ENCODE measurements around the gene ZBTB7A. TPM values are rescaled to one million over a fixed set of nuclear protein-coding genes. Genes with fewer than 3 reads are reported as not detected.

ZBTB7A gene
- total RNA-seq, 1 donor from 2014 or later: 30.0 TPM

DNA sequence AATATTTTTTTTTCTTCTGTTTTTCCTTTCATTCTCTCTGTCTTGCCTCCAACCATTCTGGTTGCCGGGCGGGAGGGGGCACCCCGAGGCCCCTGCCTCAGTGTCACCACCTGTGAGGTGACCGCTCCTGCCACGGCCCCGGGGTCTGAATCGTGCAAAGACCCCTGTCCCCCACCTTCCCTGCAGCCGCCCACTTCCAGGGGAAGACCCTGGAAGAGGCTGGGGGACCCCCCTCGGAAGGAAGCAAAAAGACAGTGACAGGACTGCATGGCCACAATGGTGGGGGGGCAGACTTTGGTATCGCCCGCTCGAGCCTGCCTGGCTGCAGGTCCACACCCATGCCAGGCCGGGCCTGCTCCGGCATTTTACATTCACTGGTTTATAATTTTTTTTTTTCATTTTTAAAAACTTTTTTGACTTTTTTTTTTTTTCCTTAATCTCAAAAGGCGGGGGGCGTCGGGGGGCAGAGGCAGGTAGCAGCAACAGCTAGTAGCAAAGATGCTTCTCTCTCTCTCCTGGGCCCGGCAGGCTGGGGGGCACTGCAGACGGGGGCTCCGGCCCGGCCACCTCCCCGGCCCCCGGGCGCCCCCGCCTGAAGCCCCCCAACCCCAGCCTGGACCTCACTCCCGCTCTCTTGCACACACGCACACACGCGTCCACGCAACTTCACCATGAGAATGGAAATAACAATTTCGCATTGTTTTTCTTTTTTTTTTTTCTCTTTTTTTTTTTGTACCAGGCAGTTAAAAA, 22.6 kb downstream of the ZBTB7A start:
- no peak overlapping the region for H3K4me3 Mint-ChIP-seq (ENCODE audit: unreplicated experiment)

DNA sequence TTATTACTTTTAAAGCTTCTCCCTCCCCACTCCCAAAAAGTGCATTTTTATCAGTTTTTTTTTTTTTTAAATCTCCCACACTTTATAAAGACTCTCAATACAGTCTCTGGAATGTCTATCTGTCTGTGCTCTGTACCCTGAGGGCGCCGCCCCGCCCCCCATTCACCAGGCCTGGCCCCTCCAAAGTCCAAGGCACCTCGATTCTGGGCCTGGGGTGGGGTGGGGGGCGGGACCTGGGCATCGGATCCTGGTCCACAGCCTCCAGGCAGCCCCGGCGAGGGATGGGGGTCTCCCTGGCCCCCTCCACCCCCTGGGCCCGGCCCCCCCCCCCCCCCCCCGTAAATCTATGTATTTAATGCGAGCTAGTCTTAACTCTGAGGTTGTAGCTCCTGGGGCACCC, 23.3 kb downstream of the ZBTB7A start:
- H3K36me3 Mint-ChIP-seq (ENCODE audit: unreplicated experiment): peaks cover 7% of the 10 kb centered on the region
- H3K4me1 Mint-ChIP-seq (ENCODE audit: unreplicated experiment): peaks cover 2% of the 10 kb centered on the region
- H3K9me3 Mint-ChIP-seq (ENCODE audit: unreplicated experiment): no peaks in the 10 kb centered on the region
- H3K27ac Mint-ChIP-seq (ENCODE audit: unreplicated experiment): no peak overlapping the region
- TF ChIP-seq, protein P1, sequence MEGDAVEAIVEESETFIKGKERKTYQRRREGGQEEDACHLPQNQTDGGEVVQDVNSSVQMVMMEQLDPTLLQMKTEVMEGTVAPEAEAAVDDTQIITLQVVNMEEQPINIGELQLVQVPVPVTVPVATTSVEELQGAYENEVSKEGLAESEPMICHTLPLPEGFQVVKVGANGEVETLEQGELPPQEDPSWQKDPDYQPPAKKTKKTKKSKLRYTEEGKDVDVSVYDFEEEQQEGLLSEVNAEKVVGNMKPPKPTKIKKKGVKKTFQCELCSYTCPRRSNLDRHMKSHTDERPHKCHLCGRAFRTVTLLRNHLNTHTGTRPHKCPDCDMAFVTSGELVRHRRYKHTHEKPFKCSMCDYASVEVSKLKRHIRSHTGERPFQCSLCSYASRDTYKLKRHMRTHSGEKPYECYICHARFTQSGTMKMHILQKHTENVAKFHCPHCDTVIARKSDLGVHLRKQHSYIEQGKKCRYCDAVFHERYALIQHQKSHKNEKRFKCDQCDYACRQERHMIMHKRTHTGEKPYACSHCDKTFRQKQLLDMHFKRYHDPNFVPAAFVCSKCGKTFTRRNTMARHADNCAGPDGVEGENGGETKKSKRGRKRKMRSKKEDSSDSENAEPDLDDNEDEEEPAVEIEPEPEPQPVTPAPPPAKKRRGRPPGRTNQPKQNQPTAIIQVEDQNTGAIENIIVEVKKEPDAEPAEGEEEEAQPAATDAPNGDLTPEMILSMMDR (IDR thresholded peaks at IDR 0.05): no peak
- no peaks in the 10 kb centered on the region for H3K27me3 Mint-ChIP-seq (ENCODE audit: unreplicated experiment)
- no peak overlapping the region for H3K4me3 Mint-ChIP-seq (ENCODE audit: unreplicated experiment)
- no peak for DNase-seq (ENCODE audit: extremely low spot score, unreplicated experiment)

More for the DNA sequence above, 22.6 kb downstream of the ZBTB7A start:
- H3K4me1 Mint-ChIP-seq (ENCODE audit: unreplicated experiment): peaks cover 2% of the 10 kb centered on the region
- H3K36me3 Mint-ChIP-seq (ENCODE audit: unreplicated experiment): peaks cover 7% of the 10 kb centered on the region
- no peaks in the 10 kb centered on the region for H3K9me3 Mint-ChIP-seq (ENCODE audit: unreplicated experiment)
- TF ChIP-seq, protein P1 (IDR thresholded peaks at IDR 0.05): no peak
- DNase-seq (ENCODE audit: extremely low spot score, unreplicated experiment): no peak
- no peaks in the 10 kb centered on the region for H3K27me3 Mint-ChIP-seq (ENCODE audit: unreplicated experiment)
- H3K27ac Mint-ChIP-seq (ENCODE audit: unreplicated experiment): no peak overlapping the region

DNA sequence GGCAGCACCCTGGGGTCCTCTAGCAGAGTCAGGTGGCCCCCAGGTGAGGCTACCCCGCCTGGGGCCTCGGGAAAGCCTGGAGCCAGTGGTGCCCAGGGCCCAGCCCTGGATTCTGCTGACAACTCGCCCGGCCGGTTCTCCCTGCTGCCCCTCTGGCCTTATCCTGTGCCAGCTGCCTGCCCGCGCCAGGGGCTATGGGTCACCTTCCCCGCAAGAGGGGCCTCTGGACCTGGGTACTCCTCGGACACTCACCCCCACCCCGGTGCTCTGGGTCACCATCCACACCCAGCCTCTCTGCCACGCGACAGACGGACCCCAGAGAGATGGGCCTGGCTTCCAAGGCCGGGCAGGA, 24.0 kb downstream of the ZBTB7A start:
- H3K9me3 Mint-ChIP-seq (ENCODE audit: unreplicated experiment): no peaks in the 10 kb centered on the region
- H3K27ac Mint-ChIP-seq (ENCODE audit: unreplicated experiment): no peak overlapping the region
- peaks cover 2% of the 10 kb centered on the region for H3K4me1 Mint-ChIP-seq (ENCODE audit: unreplicated experiment)
- no peak overlapping the region for H3K4me3 Mint-ChIP-seq (ENCODE audit: unreplicated experiment)
- DNase-seq (ENCODE audit: extremely low spot score, unreplicated experiment): no peak
- H3K27me3 Mint-ChIP-seq (ENCODE audit: unreplicated experiment): no peaks in the 10 kb centered on the region
- TF ChIP-seq, protein P1 (IDR thresholded peaks at IDR 0.05): no peak
- peaks cover 8% of the 10 kb centered on the region for H3K36me3 Mint-ChIP-seq (ENCODE audit: unreplicated experiment)

DNA sequence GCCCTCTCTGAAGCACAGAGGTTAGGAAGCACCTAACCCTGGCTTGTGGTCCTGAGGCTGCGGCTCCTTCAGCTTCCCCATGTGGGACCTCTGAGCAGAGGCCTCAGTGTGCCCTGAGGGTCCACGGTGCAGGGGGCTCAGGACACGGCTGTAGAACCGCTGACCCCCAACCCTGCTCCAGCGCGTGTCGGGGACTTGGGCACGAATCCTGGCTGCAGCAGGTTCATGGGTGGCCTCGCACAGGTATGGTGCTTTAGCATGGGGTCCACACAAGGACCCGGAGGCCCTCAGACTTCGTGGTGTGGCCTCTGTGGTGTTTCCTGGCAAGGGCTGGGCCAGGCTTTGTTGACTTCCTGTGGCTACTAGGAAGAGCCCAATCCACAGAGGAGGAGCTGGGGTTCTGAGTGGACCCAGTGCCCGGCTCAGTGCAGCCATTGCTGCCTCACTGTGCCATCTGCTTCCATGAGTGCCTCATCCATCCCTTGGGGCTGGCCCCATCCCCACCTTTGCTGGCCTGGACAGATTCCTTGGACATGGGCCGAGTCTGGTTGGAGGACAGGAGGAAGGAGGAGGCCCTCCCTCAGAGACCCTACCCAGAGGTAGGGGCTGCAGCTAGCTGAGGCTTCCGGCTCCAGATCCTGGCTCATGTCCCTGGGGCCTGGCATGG, 24.5 kb downstream of the ZBTB7A start:
- no peak overlapping the region for H3K4me3 Mint-ChIP-seq (ENCODE audit: unreplicated experiment)
- DNase-seq (ENCODE audit: extremely low spot score, unreplicated experiment): no peak
- peaks cover 8% of the 10 kb centered on the region for H3K36me3 Mint-ChIP-seq (ENCODE audit: unreplicated experiment)
- TF ChIP-seq, protein P1 (IDR thresholded peaks at IDR 0.05): no peak
- no peak overlapping the region for H3K27ac Mint-ChIP-seq (ENCODE audit: unreplicated experiment)
- H3K9me3 Mint-ChIP-seq (ENCODE audit: unreplicated experiment): no peaks in the 10 kb centered on the region
- peaks cover 2% of the 10 kb centered on the region for H3K4me1 Mint-ChIP-seq (ENCODE audit: unreplicated experiment)
- no peaks in the 10 kb centered on the region for H3K27me3 Mint-ChIP-seq (ENCODE audit: unreplicated experiment)

DNA sequence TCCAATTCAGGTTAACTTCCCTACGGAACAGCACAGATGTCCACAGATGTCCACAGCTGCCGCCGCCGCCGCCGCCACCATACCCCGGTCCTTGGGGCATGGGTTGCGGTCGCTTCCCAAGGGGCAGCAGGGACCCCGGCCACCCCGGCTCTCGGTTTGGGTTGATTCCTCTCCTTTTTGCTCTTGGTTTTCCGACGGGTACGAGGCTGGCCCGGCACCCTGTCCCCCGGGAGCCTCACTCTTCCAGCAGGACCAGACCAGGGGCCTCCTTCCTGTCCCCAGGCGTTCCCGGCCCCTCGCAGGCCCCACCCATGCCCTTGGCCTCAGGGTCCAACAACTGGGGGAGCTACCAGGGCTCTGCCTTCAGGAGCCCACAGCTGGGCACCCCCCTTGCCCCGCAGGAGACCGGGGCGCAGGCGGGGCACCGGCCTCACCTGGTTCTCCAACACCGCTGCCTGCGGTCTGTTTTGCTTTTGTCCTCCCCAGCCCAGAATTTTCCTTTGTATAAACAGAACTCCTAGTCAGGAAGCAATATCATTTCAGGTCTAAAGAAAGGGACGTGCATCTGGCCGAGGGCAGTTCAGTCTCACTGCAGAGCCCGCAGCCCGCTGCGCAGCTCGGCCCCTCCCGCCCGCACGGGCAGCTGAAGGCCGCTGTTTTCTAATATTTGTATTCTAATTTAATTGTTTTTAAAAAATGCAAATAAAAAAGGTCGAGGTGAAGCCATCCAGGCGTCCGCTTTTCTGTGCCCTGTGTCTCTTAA, 27.9 kb downstream of the ZBTB7A start:
- Mint-ChIP-seq H3K36me3 (ENCODE audit: unreplicated experiment) (peaks cover 1% of the 10 kb centered on the region), H3K27ac (ENCODE audit: unreplicated experiment) (no peak overlapping the region), H3K4me3 (ENCODE audit: unreplicated experiment) (no peak overlapping the region), H3K9me3 (ENCODE audit: unreplicated experiment) (no peaks in the 10 kb centered on the region), H3K27me3 (ENCODE audit: unreplicated experiment) (no peaks in the 10 kb centered on the region), H3K4me1 (ENCODE audit: unreplicated experiment) (peaks cover 2% of the 10 kb centered on the region)
- TF ChIP-seq, protein P1 (IDR thresholded peaks at IDR 0.05): no peak
- no peak for DNase-seq (ENCODE audit: extremely low spot score, unreplicated experiment)
